CD4-positive, alpha-beta T cell (primary cell): Measurements from ENCODE around the gene AGBL4. TPM values are rescaled to one million over a fixed set of nuclear protein-coding genes. Genes with fewer than 3 reads are reported as not detected.

ENCODE experiments used
- ATAC-seq: fragments of 200-7000 bp; cut with Tn5 transposase; one replicate; pipeline ENCODE4 v1.10.0; 2022; ENCODE audit warnings: mild to moderate bottlenecking; ENCODE audit not compliant: poor library complexity
- CTCF ChIA-PET: fragments of 350-600 bp; sonication (Branson Sonifier 250); formaldehyde crosslinking; loops from one replicate; lab custom pipeline; 2021; ENCODE audit warnings: antibody characterized with exemption, inconsistent platforms; lab: Charles Lee
- POLR2A ChIA-PET: fragments of 350-600 bp; sonication (Branson Sonifier 250); formaldehyde crosslinking; loops from one replicate; lab custom pipeline; 2021; ENCODE audit warnings: antibody characterized with exemption, inconsistent platforms; lab: Charles Lee
- DNase-seq, 14 experiments: peaks; one replicate each; pipeline ENCODE4 v3.0.0-alpha.2; 2013 to 2020; ENCODE audit warnings: mixed read lengths in 2 of 14
- H3K27ac ChIP-seq, 2 donors: one replicate each; pipeline versions ENCODE4 v1.5.1 to v1.7.0; 2013; ENCODE audit warnings: low read length in 2 of 2, low read depth in 1 of 2, mild to moderate bottlenecking in 1 of 2
- H3K27me3 ChIP-seq, 2 experiments: 1 replicate in 1 of 2; 2 replicates in 1 of 2; pipeline versions ENCODE4 v1.6.1 to v1.7.0; 2013; ENCODE audit warnings: low read length in 2 of 2, control low read depth in 1 of 2, mild to moderate bottlenecking in 1 of 2, moderate library complexity in 1 of 2; ENCODE audit not compliant: insufficient read depth in 2 of 2, control insufficient read depth in 1 of 2
- H3K36me3 ChIP-seq: one replicate; pipeline ENCODE4 v1.6.1; 2013; ENCODE audit warnings: low read length, control low read depth; ENCODE audit not compliant: insufficient read depth
- H3K4me1 ChIP-seq: one replicate; pipeline ENCODE4 v1.6.1; 2013; ENCODE audit warnings: low read length, control low read depth; ENCODE audit not compliant: insufficient read depth
- H3K4me3 ChIP-seq: one replicate; pipeline ENCODE4 v1.5.1; 2013; ENCODE audit warnings: mild to moderate bottlenecking, low read length, moderate library complexity
- H3K9me3 ChIP-seq, 2 experiments: 1 replicate in 1 of 2; 2 replicates in 1 of 2; pipeline versions ENCODE4 v1.6.1 to v1.7.0; 2013; ENCODE audit warnings: low read length in 2 of 2, mild to moderate bottlenecking in 2 of 2, control low read depth in 1 of 2, moderate library complexity in 1 of 2; ENCODE audit not compliant: control insufficient read depth in 1 of 2, insufficient read depth in 1 of 2
- H3K27ac Mint-ChIP-seq: one replicate; pipeline ENCODE4 v1.8.0; 2020; ENCODE audit warnings: mixed read lengths
- H3K27me3 Mint-ChIP-seq: one replicate; pipeline ENCODE4 v1.8.0; 2021; ENCODE audit warnings: mixed read lengths
- H3K36me3 Mint-ChIP-seq: one replicate; pipeline ENCODE4 v1.8.0; 2021; ENCODE audit warnings: low read depth, mixed read lengths
- H3K4me1 Mint-ChIP-seq: one replicate; pipeline ENCODE4 v1.8.0; 2021; ENCODE audit warnings: low read depth, mixed read lengths
- H3K4me3 Mint-ChIP-seq: one replicate; pipeline ENCODE4 v1.8.0; 2020; ENCODE audit warnings: mild to moderate bottlenecking, mixed read lengths
- H3K9me3 Mint-ChIP-seq: one replicate; pipeline ENCODE4 v1.8.0; 2020; ENCODE audit warnings: mixed read lengths
- intact Hi-C, 2 experiments: fragments of 100-400 bp; cut with DNase I in 1 of 2; cut with micrococcal nuclease in 1 of 2; formaldehyde crosslinking; loops; one replicate each; pipeline versions ENCODE4 v1.15.1 to v1.9.0; 2023 to 2025; cut with DNase I, micrococcal nuclease
- total RNA-seq, 174 experiments: library from RNA in 2 of 174; stranded (reverse) in 2 of 174; gene quantifications; one replicate each; pipeline ENCODE4 v1.2.3 and lab custom pipeline; 2021 to 2026
- TF ChIP-seq, protein P1 (sequence below): fragments of 200-600 bp; IDR thresholded peaks from one replicate; pipeline ENCODE4 v1.8.0; 2022; ENCODE audit warnings: antibody characterized with exemption, mild to moderate bottlenecking

AGBL4 gene
- total RNA-seq, 2 experiments from 2014 or later: 0.11 TPM; not detected in 1

DNA sequence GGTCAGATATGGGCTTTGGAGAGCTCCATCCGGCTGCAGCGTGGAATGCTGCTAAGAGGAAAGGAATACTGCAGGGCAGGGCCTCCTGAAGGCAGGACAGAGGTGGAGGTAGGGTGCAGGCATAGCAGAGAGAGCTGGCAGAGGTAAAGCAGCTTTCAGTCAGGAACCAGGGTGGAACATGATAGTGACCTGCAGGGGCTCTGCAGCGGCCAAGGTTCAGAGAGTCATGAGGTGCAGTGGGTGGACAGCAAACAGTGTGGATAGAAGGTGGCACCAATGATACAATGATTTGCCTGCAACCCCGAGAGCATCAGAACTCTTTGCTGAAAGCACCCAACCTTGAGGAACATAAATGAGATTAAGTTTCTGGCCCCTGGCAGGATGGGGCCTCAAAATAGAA is 1366.3 kb downstream of the AGBL4 start:
- Histone ChIP-seq H3K4me1 (no peaks in the 10 kb centered on the region), H3K27me3 (no peaks in the 10 kb centered on the region), H3K27ac (no peak overlapping the region), H3K36me3 (no peaks in the 10 kb centered on the region), H3K4me3 (no peak overlapping the region), H3K9me3 (peaks cover 0 to 8% of the 10 kb centered on the region in 2 experiments)
- CTCF ChIA-PET: no interaction called here
- no peaks in the 10 kb centered on the region for H3K9me3 Mint-ChIP-seq
- no peak for DNase-seq
- POLR2A ChIA-PET: no interaction called here
- H3K4me1 Mint-ChIP-seq: no peaks in the 10 kb centered on the region
- ATAC-seq: no peak
- TF ChIP-seq, protein P1, sequence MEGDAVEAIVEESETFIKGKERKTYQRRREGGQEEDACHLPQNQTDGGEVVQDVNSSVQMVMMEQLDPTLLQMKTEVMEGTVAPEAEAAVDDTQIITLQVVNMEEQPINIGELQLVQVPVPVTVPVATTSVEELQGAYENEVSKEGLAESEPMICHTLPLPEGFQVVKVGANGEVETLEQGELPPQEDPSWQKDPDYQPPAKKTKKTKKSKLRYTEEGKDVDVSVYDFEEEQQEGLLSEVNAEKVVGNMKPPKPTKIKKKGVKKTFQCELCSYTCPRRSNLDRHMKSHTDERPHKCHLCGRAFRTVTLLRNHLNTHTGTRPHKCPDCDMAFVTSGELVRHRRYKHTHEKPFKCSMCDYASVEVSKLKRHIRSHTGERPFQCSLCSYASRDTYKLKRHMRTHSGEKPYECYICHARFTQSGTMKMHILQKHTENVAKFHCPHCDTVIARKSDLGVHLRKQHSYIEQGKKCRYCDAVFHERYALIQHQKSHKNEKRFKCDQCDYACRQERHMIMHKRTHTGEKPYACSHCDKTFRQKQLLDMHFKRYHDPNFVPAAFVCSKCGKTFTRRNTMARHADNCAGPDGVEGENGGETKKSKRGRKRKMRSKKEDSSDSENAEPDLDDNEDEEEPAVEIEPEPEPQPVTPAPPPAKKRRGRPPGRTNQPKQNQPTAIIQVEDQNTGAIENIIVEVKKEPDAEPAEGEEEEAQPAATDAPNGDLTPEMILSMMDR: no peak
- H3K27ac Mint-ChIP-seq: no peak overlapping the region
- no peaks in the 10 kb centered on the region for H3K36me3 Mint-ChIP-seq
- no peak overlapping the region for H3K4me3 Mint-ChIP-seq
- peaks cover 8% of the 10 kb centered on the region for H3K27me3 Mint-ChIP-seq
- intact Hi-C loops: no loop called here

DNA sequence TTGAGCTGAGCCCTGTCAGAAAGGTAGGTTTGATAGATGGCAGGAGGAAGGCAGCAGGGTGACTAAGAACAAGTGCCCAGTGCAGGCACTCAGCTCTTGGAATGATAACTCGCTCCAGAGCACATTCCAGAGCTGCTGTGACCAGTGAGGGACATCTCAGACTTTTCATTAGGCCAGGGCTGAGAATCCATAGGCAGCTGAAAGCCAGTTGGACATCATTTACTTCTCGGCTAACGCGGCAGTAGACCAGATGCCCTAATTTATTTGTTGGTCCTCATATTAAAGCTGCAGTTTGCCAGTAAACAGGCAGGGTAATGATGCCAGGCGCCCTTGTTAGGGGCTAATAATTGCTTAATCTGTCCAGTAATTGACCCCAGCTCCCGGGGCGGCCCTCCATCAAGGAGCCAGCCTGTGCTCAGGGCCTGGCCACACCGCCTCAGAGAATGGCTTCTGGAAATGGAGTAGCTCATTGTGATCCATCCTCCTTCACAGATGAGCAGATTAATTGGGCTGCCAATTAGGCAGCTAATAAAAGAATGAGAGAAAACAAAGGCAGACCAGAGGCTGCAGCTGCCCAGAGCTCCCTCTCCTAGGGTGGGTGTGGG is 1369.0 kb downstream of the AGBL4 start:
- no peak overlapping the region for H3K27ac Mint-ChIP-seq
- TF ChIP-seq, protein P1: no peak
- H3K9me3 ChIP-seq: peaks cover 0 to 4% of the 10 kb centered on the region in 2 experiments
- no peak overlapping the region for H3K4me3 Mint-ChIP-seq
- intact Hi-C loops: no loop called here
- H3K36me3 Mint-ChIP-seq: no peaks in the 10 kb centered on the region
- no peak for ATAC-seq
- H3K4me1 ChIP-seq: no peaks in the 10 kb centered on the region
- no peaks in the 10 kb centered on the region for H3K27me3 ChIP-seq
- no peaks in the 10 kb centered on the region for H3K36me3 ChIP-seq
- POLR2A ChIA-PET: no interaction called here
- DNase-seq: no peak
- CTCF ChIA-PET: no interaction called here
- H3K27ac ChIP-seq: no peak overlapping the region
- no peaks in the 10 kb centered on the region for H3K4me1 Mint-ChIP-seq
- H3K27me3 Mint-ChIP-seq: peaks cover 9% of the 10 kb centered on the region
- no peak overlapping the region for H3K4me3 ChIP-seq
- no peaks in the 10 kb centered on the region for H3K9me3 Mint-ChIP-seq

DNA sequence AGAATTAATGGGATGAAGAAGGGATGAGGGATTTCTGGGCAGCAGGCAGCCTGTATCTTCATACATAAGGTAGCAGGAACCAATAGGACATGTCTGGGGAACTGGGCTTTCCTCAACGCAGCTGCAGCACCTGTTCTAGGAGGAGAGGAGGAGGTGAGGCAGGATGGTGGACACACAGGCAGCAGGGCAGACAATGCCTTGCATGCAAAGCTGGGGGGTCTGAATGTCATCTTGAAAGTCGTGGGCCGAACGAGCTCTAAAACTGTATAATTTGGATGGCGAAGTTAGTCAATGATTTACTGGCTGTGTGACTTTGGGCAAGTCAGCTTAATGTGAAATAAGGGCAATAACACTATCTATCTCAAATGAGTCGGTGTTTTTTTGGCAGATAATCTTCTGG is 1371.4 kb downstream of the AGBL4 start:
- intact Hi-C loops: no loop called here
- Histone ChIP-seq H3K36me3 (no peaks in the 10 kb centered on the region), H3K9me3 (no peaks in the 10 kb centered on the region), H3K27me3 (no peaks in the 10 kb centered on the region), H3K27ac (no peak overlapping the region), H3K4me1 (no peaks in the 10 kb centered on the region), H3K4me3 (no peak overlapping the region)
- H3K4me3 Mint-ChIP-seq: no peak overlapping the region
- no peak for DNase-seq
- POLR2A ChIA-PET: no interaction called here
- no peak for ATAC-seq
- H3K4me1 Mint-ChIP-seq: no peaks in the 10 kb centered on the region
- H3K27me3 Mint-ChIP-seq: peaks cover 9% of the 10 kb centered on the region
- CTCF ChIA-PET: no interaction called here
- TF ChIP-seq, protein P1: no peak
- no peaks in the 10 kb centered on the region for H3K9me3 Mint-ChIP-seq
- no peak overlapping the region for H3K27ac Mint-ChIP-seq
- no peaks in the 10 kb centered on the region for H3K36me3 Mint-ChIP-seq
